PC-9 (cell line): ENCODE data around the gene FXYD4. TPM values are rescaled to one million over a fixed set of nuclear protein-coding genes. Genes with fewer than 3 reads are reported as not detected.
"Not testable (repeated sequence)": the region's sequence is repeated elsewhere in the genome, so short reads cannot be mapped to it uniquely, and the experiment has no call there.

ENCODE experiments used
- BruUV-seq: library from RNA; stranded (reverse); fragments of 400-500 nt; replicated peaks from 2 replicates; lab custom pipeline; 2021; lab: Mats Ljungman, UMichigan
- CTCF ChIA-PET: fragments of 300-600 bp; sonication (Branson Sonifier 250); formaldehyde crosslinking; loops from one replicate; lab custom pipeline; 2022; ENCODE audit warnings: antibody characterized with exemption; lab: Charles Lee
- POLR2A ChIA-PET: fragments of 300-600 bp; sonication (Branson Sonifier 250); formaldehyde crosslinking; loops from one replicate; lab custom pipeline; 2022; ENCODE audit warnings: antibody characterized with exemption; ENCODE audit not compliant: unreplicated experiment; lab: Charles Lee
- DNase-seq, 2 experiments: peaks; one replicate each; pipeline versions ENCODE4 v3.0.0 to v3.0.0-alpha.2; 2015 to 2022; ENCODE audit warnings: mixed read lengths in 1 of 2
- H2AFZ ChIP-seq: fragments of 200-600 bp; sonication (generic); 2 replicates; pipeline ENCODE4 v1.8.1; 2017; ENCODE audit warnings: antibody characterized with exemption
- H3F3A ChIP-seq: fragments of 200-600 bp; sonication (generic); 2 replicates; pipeline ENCODE4 v1.8.1; 2017; ENCODE audit warnings: antibody characterized with exemption, mild to moderate bottlenecking, low read depth; ENCODE audit not compliant: insufficient read depth
- H3K27ac ChIP-seq: fragments of 200-600 bp; sonication (generic); 2 replicates; pipeline ENCODE4 v1.6.1; 2016; ENCODE audit warnings: mixed run types
- H3K27me3 ChIP-seq: fragments of 200-600 bp; sonication (generic); 2 replicates; pipeline ENCODE4 v1.6.1; 2016; ENCODE audit warnings: low read depth, mixed run types; ENCODE audit not compliant: insufficient read depth
- H3K36me3 ChIP-seq: fragments of 200-600 bp; sonication (generic); 2 replicates; pipeline ENCODE4 v1.6.1; 2016; ENCODE audit warnings: low read depth, mixed run types
- H3K4me1 ChIP-seq: fragments of 200-600 bp; sonication (generic); replicated peaks from 2 replicates; pipeline ENCODE4 v1.6.1; 2016; ENCODE audit warnings: mixed run types; ENCODE audit not compliant: insufficient read depth
- H3K4me2 ChIP-seq: fragments of 200-600 bp; sonication (generic); 2 replicates; pipeline ENCODE4 v1.6.1; 2017; ENCODE audit warnings: mixed run types
- H3K4me3 ChIP-seq: fragments of 200-600 bp; sonication (generic); 2 replicates; pipeline ENCODE4 v1.6.1; 2016; ENCODE audit warnings: mixed run types
- H3K79me2 ChIP-seq: fragments of 200-600 bp; sonication (generic); 2 replicates; pipeline ENCODE4 v1.6.1; 2017; ENCODE audit warnings: low read depth, mixed run types
- H3K9me2 ChIP-seq: fragments of 200-600 bp; sonication (generic); 2 replicates; pipeline ENCODE4 v1.8.1; 2017; ENCODE audit warnings: mild to moderate bottlenecking; ENCODE audit not compliant: insufficient read depth
- H3K9me3 ChIP-seq: fragments of 200-600 bp; sonication (generic); 2 replicates; pipeline ENCODE4 v1.8.1; 2016; ENCODE audit warnings: low read depth; ENCODE audit not compliant: insufficient read depth
- H4K20me1 ChIP-seq: fragments of 200-600 bp; sonication (generic); 2 replicates; pipeline ENCODE4 v1.8.1; 2017; ENCODE audit not compliant: insufficient read depth
- CTCF ChIP-seq: fragments of 200-600 bp; sonication (generic); conservative IDR thresholded peaks from 2 replicates; pipeline ENCODE4 v1.6.1; 2017; ENCODE audit warnings: mixed run types, antibody characterized with exemption, mild to moderate bottlenecking, moderate library complexity
- EZH2 ChIP-seq: fragments of 200-600 bp; sonication (generic); IDR thresholded peaks from 2 replicates; pipeline ENCODE4 v1.8.0; 2017; ENCODE audit warnings: antibody characterized with exemption, low read depth
- intact Hi-C: fragments of 100-400 bp; cut with micrococcal nuclease; formaldehyde crosslinking; loops from one replicate; pipeline ENCODE4 v1.10.0; 2022; ENCODE audit not compliant: unreplicated experiment
- total RNA-seq: library from RNA; stranded (reverse); gene quantifications from 2 replicates; pipeline ENCODE4 v1.2.3, GENCODE V29; 2021

FXYD4 gene
- total RNA-seq, 1 experiment from 2014 or later = not detected

DNA sequence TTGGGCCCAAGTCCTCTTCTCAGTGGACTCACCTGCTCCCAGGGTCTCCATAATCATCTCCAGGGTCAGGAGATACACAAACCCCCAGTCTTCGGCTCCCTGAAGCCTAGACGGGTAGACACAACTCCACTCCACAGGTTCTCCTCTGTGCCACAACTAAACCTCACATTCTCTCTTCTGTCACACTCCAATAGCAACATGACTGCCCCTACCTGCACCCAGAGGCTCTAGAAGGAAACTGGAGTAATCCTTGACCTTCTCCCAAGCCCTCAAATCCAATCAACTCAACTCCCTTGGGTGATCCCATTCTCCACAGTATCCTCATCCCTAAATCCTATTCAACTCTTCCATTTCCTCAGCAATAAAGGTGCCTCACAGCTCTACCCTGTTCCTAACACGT, 21.3 kb downstream of the FXYD4 start:
- H2AFZ ChIP-seq = no peak overlapping the region
- intact Hi-C loops = no loop called here
- no peak for DNase-seq
- peaks cover 95% of the 10 kb centered on the region for H3K79me2 ChIP-seq
- ChIA-PET CTCF (no interaction called here), POLR2A (no interaction called here)
- H4K20me1 ChIP-seq = peaks cover 88% of the 10 kb centered on the region
- H3F3A ChIP-seq = peaks cover 93% of the 10 kb centered on the region
- no peak for TF ChIP-seq EZH2
- no peak for TF ChIP-seq CTCF
- H3K36me3 ChIP-seq = peaks cover 80% of the 10 kb centered on the region
- no peak overlapping the region for H3K4me3 ChIP-seq
- H3K27me3 ChIP-seq = no peaks in the 10 kb centered on the region
- H3K9me2 ChIP-seq = no peaks in the 10 kb centered on the region
- BruUV-seq = no TSS peak
- no peak overlapping the region for H3K4me2 ChIP-seq
- H3K4me1 ChIP-seq = peaks cover 21% of the 10 kb centered on the region
- H3K27ac ChIP-seq = peak overlapping the region; percentile 14; the same call in 1 of the 2 replicates
- no peaks in the 10 kb centered on the region for H3K9me3 ChIP-seq

GRCh38 chr10:43393186-43393585, 21.8 kb downstream of the FXYD4 start:
- POLR2A ChIA-PET, H2AFZ ChIP-seq, H3K9me2 ChIP-seq, H3K4me2 ChIP-seq, CTCF ChIA-PET, H3K4me3 ChIP-seq, H3K9me3 ChIP-seq, BruUV-seq, DNase-seq, intact Hi-C loops, H3K27me3 ChIP-seq: not testable (repeated sequence)
- H3K27ac ChIP-seq = peak overlapping the region; percentile 14; the same call in 1 of the 2 replicates
- H3K4me1 ChIP-seq = peaks cover 26% of the 10 kb centered on the region
- H3K79me2 ChIP-seq = peaks cover 95% of the 10 kb centered on the region
- peaks cover 93% of the 10 kb centered on the region for H3F3A ChIP-seq
- H3K36me3 ChIP-seq = peaks cover 75% of the 10 kb centered on the region
- H4K20me1 ChIP-seq = peaks cover 88% of the 10 kb centered on the region

- CTCF ChIA-PET = no interaction called here
- no TSS peak for BruUV-seq
Measured at GRCh38 chr10:43393606-43394360, 22.3 kb downstream of the FXYD4 start.

More at GRCh38 chr10:43393606-43394360, 22.3 kb downstream of the FXYD4 start:
- H3K9me2 ChIP-seq = no peaks in the 10 kb centered on the region
- H3F3A ChIP-seq = peaks cover 93% of the 10 kb centered on the region
- H3K36me3 ChIP-seq = peaks cover 74% of the 10 kb centered on the region
- no peak for TF ChIP-seq CTCF
- TF ChIP-seq EZH2 = no peak
- peaks cover 31% of the 10 kb centered on the region for H3K4me1 ChIP-seq
- intact Hi-C loops = no loop called here
- H3K79me2 ChIP-seq = peaks cover 96% of the 10 kb centered on the region
- POLR2A ChIA-PET = interaction anchor here (0.7 kb wide), 1 partner anchor 43 kb away, joined by 3 read pairs; no protein-coding TSS in a partner anchor
- H3K9me3 ChIP-seq = no peaks in the 10 kb centered on the region
- peaks cover 88% of the 10 kb centered on the region for H4K20me1 ChIP-seq
- H3K4me2 ChIP-seq = no peak overlapping the region
- no peak overlapping the region for H2AFZ ChIP-seq
- no peak for DNase-seq
- no peak overlapping the region for H3K27ac ChIP-seq
- H3K27me3 ChIP-seq = no peaks in the 10 kb centered on the region
- H3K4me3 ChIP-seq = no peak overlapping the region
